Activated CD8-positive, alpha-beta memory T cell treated with anti-CD3 and anti-CD28 coated beads, Interleukin-2, amount 10 ng/mL, durations not matched to agents 7 days and 5 days (primary cell): ENCODE data around the gene ADA. TPM values are rescaled to one million over a fixed set of nuclear protein-coding genes. Genes with fewer than 3 reads are reported as not detected.

Experiments used
- ATAC-seq: fragments of 150-1000 bp; cut with Tn5 transposase; one replicate; pipeline ENCODE4 v1.10.0; 2021; ENCODE audit warnings: moderate library complexity
- CTCF ChIA-PET: fragments of 350-600 bp; sonication (Branson Sonifier 250); formaldehyde crosslinking; loops from one replicate; lab custom pipeline; 2021; ENCODE audit warnings: antibody characterized with exemption; lab: Charles Lee
- DNase-seq: peaks from one replicate; pipeline ENCODE4 v3.0.0-alpha.2; 2020
- H3K27ac Mint-ChIP-seq: one replicate; pipeline ENCODE4 v1.8.0; 2021; ENCODE audit warnings: mild to moderate bottlenecking, mixed read lengths
- H3K27me3 Mint-ChIP-seq: one replicate; pipeline ENCODE4 v1.8.0; 2021; ENCODE audit warnings: mixed read lengths
- H3K36me3 Mint-ChIP-seq: one replicate; pipeline ENCODE4 v1.8.0; 2021; ENCODE audit warnings: mild to moderate bottlenecking, mixed read lengths
- H3K4me1 Mint-ChIP-seq: one replicate; pipeline ENCODE4 v1.8.0; 2021; ENCODE audit warnings: mixed read lengths
- H3K4me3 Mint-ChIP-seq: one replicate; pipeline ENCODE4 v1.8.0; 2021; ENCODE audit warnings: mild to moderate bottlenecking, moderate library complexity, mixed read lengths
- H3K9me3 Mint-ChIP-seq: one replicate; pipeline ENCODE4 v1.8.0; 2022; ENCODE audit warnings: low read depth, mixed read lengths
- total RNA-seq, 2 experiments: library from RNA; stranded (reverse); gene quantifications; one replicate each; pipeline ENCODE4 v1.2.3, GENCODE V29; 2021

ADA gene
- total RNA-seq, 2 experiments from 2014 or later, result 81.4 to 114 TPM

GRCh38 chr20:44585057-44585963 is 66.2 kb downstream of the ADA start:
- DNase-seq, result no peak
- H3K27ac Mint-ChIP-seq, result no peak overlapping the region
- ATAC-seq, result no peak
- no peaks in the 10 kb centered on the region for H3K9me3 Mint-ChIP-seq
- peaks cover 15% of the 10 kb centered on the region for H3K4me1 Mint-ChIP-seq
- H3K27me3 Mint-ChIP-seq, result peaks cover 5% of the 10 kb centered on the region
- no peaks in the 10 kb centered on the region for H3K36me3 Mint-ChIP-seq
- no peak overlapping the region for H3K4me3 Mint-ChIP-seq
- CTCF ChIA-PET, result interaction anchor here (1.1 kb wide), 1 partner anchor 12 kb away, joined by 3 read pairs; no protein-coding TSS in a partner anchor

- no peak for ATAC-seq
- Mint-ChIP-seq H3K9me3 (no peaks in the 10 kb centered on the region), H3K4me3 (no peak overlapping the region), H3K36me3 (no peaks in the 10 kb centered on the region), H3K27me3 (peaks cover 5% of the 10 kb centered on the region), H3K27ac (no peak overlapping the region), H3K4me1 (peaks cover 15% of the 10 kb centered on the region)
- DNase-seq, result no peak
- CTCF ChIA-PET, result no interaction called here
Measured at GRCh38 chr20:44584162-44584561, 67.3 kb downstream of the ADA start.

DNA sequence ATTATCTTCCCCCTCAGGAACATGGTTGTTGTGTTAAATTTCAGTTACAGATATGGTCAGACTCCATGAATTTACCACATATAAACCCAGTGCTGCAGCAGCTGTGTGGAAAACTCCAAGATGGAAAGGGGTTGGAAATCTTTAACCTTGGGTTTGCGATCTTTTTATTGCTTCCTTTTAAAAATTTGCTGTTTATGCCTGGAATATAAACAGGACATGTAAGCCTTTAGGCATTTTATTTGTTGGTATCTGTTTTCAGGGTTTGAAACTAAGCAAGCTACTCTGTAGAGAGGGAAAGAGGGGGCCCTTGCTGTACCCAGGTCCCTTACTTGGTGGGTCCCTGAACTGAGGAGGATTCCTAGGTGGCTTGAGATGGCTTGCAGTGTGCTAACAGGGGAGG is 68.3 kb downstream of the ADA start:
- Mint-ChIP-seq H3K27ac (no peak overlapping the region), H3K4me3 (no peak overlapping the region), H3K9me3 (no peaks in the 10 kb centered on the region), H3K27me3 (peaks cover 7% of the 10 kb centered on the region), H3K4me1 (peaks cover 16% of the 10 kb centered on the region), H3K36me3 (no peaks in the 10 kb centered on the region)
- DNase-seq (no peak), ATAC-seq (no peak)
- CTCF ChIA-PET, result interaction anchor here (1.2 kb wide), 1 partner anchor 23 kb away, joined by 3 read pairs; no protein-coding TSS in a partner anchor

- Mint-ChIP-seq H3K4me1 (peaks cover 16% of the 10 kb centered on the region), H3K27ac (no peak within 1 kb of the TSS), H3K27me3 (peaks cover 2% of the 10 kb centered on the region), H3K36me3 (no peaks in the 10 kb centered on the region), H3K9me3 (no peaks in the 10 kb centered on the region), H3K4me3 (no peak within 1 kb of the TSS)
- no peak for ATAC-seq
- CTCF ChIA-PET, result interaction anchor here (0.7 to 1.2 kb wide), 2 partner anchors 8 to 22 kb away, joined by 3 read pairs; no protein-coding TSS in a partner anchor
- DNase-seq, result no peak
Measured at GRCh38 chr20:44582311-44583025, 69.0 kb downstream of the ADA start, which contains the start of gene PKIG. Gene PKIG (plus strand): TSS chr20:44582579. CDS start chr20:44614557, 31,978 bp downstream.

DNA sequence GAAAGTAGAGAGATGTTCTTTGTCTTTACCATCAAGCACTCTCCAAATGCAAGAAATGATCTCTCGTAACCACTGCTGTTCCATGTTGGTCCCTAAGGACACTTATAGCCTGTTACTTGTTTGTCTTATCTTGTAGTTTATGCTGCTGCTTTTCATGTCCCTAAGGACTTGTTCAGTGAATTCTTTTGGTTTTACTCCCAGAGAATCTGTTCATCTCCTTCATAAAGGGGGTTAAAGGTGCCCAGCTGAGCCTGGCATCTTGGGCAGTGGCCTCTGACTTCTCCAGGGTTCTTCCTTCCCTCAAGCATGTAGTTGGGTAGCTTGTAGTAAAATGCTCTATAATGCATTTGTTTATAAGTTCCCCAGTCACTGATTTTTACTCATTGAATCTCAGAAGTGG is 70.0 kb downstream of the ADA start:
- CTCF ChIA-PET, result no interaction called here
- DNase-seq (no peak), ATAC-seq (no peak)
- Mint-ChIP-seq H3K27ac (no peak overlapping the region), H3K27me3 (peaks cover 2% of the 10 kb centered on the region), H3K9me3 (no peaks in the 10 kb centered on the region), H3K4me1 (peaks cover 26% of the 10 kb centered on the region), H3K36me3 (no peaks in the 10 kb centered on the region), H3K4me3 (no peak overlapping the region)

GRCh38 chr20:44580581-44581268 is 70.8 kb downstream of the ADA start:
- H3K9me3 Mint-ChIP-seq, result no peaks in the 10 kb centered on the region
- CTCF ChIA-PET, result interaction anchor here (0.8 kb wide), 1 partner anchor 105 kb away, joined by 3 read pairs; no protein-coding TSS in a partner anchor
- H3K4me3 Mint-ChIP-seq, result no peak overlapping the region
- no peak overlapping the region for H3K27ac Mint-ChIP-seq
- H3K27me3 Mint-ChIP-seq, result peaks cover 2% of the 10 kb centered on the region
- DNase-seq (no peak), ATAC-seq (no peak)
- peaks cover 28% of the 10 kb centered on the region for H3K4me1 Mint-ChIP-seq
- no peaks in the 10 kb centered on the region for H3K36me3 Mint-ChIP-seq

DNA sequence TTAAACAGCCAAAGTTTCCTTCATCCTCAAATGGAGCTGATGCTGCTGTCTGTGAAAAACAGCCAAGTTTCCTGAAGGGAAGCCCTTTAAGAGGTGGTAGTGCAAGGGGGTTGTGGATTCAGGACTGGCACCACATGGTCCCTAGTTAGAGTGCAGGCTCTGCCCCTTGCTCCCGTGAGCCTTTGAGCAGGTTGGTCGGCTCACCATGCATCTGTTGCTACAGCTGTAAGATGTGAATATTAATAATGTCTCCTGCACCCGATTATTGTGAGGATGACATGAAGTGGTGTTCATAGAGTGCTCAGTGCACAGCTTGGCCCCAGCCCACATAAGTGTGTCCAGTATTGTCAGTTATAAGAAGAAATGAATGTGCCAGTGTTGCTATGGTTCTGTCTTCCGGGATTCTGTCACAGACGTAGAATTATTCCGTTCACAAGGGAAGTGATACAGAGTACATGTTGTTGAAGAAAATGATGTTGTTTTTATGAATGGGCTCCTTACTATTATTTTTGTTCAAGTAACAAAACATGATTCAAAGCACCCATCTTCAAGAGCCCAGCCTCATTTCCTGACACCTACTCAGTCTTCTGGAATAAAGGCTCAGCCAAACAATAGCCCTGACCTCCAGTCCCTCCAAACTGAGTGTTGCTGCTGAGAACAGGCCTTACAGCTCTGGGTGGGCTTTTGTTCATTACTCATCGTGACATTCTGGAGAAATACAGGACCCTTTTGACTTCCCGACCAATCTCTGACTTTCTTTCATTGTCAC is 72.0 kb downstream of the ADA start:
- no peaks in the 10 kb centered on the region for H3K9me3 Mint-ChIP-seq
- no peaks in the 10 kb centered on the region for H3K36me3 Mint-ChIP-seq
- peaks cover 2% of the 10 kb centered on the region for H3K27me3 Mint-ChIP-seq
- ATAC-seq, result no peak
- DNase-seq, result no peak
- H3K4me3 Mint-ChIP-seq, result no peak overlapping the region
- peaks cover 27% of the 10 kb centered on the region for H3K4me1 Mint-ChIP-seq
- CTCF ChIA-PET, result no interaction called here
- no peak overlapping the region for H3K27ac Mint-ChIP-seq

DNA sequence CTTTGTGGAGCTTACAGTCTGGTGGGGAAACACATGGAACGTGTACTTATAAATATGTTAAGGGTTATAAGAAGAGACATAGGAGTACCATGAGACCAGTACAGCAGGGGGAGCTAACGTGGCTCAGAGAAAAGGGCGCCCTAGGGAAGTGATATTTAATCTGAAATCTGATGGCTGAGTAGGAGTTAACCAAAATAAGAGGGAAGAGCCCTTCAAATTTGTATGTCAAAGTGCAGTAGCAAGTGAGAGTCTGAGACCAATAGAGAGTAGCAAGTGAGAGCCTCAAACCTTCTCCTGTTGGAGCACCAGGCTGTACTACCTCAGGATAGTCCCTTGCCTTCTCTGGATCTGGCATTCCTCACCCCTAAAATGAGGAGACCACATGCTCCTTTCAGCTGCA is 75.2 kb downstream of the ADA start:
- H3K27ac Mint-ChIP-seq, result no peak overlapping the region
- peaks cover 2% of the 10 kb centered on the region for H3K27me3 Mint-ChIP-seq
- peaks cover 27% of the 10 kb centered on the region for H3K4me1 Mint-ChIP-seq
- H3K36me3 Mint-ChIP-seq, result no peaks in the 10 kb centered on the region
- no peak overlapping the region for H3K4me3 Mint-ChIP-seq
- CTCF ChIA-PET, result interaction anchor here (2.5 kb wide), 1 partner anchor 107 kb away, joined by 8 read pairs; no protein-coding TSS in a partner anchor
- ATAC-seq (no peak), DNase-seq (no peak)
- H3K9me3 Mint-ChIP-seq, result no peaks in the 10 kb centered on the region

DNA sequence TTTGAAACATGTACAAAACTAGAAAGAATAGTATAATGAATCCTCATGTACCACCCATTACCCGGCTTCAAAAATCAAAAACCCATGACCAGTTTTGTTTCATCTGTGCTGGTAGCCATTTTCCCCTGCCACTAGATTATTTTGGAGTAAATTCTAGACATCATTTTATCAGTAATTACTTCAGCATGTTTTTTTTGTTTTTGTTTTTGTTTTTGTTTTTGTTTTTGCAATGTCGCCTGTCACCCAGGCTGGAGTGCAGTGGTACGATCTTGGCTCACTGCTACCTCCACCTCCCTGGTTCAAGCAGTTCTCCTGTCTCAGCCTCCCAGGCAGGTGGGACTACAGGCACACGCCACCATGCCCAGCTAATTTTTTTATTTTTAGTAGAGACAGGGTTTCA is 77.1 kb downstream of the ADA start:
- no peaks in the 10 kb centered on the region for H3K36me3 Mint-ChIP-seq
- CTCF ChIA-PET, result no interaction called here
- peaks cover 21% of the 10 kb centered on the region for H3K4me1 Mint-ChIP-seq
- peaks cover 2% of the 10 kb centered on the region for H3K27me3 Mint-ChIP-seq
- H3K9me3 Mint-ChIP-seq, result no peaks in the 10 kb centered on the region
- ATAC-seq (no peak), DNase-seq (no peak)
- no peak overlapping the region for H3K4me3 Mint-ChIP-seq
- H3K27ac Mint-ChIP-seq, result no peak overlapping the region

GRCh38 chr20:44573501-44573869 is 78.0 kb downstream of the ADA start:
- DNase-seq, result no peak

GRCh38 chr20:44572551-44573500 is 78.7 kb downstream of the ADA start:
- H3K27ac Mint-ChIP-seq, result no peak overlapping the region
- CTCF ChIA-PET, result no interaction called here
- no peaks in the 10 kb centered on the region for H3K36me3 Mint-ChIP-seq
- ATAC-seq (no peak), DNase-seq (no peak)
- H3K4me3 Mint-ChIP-seq, result no peak overlapping the region
- H3K27me3 Mint-ChIP-seq, result no peaks in the 10 kb centered on the region
- H3K4me1 Mint-ChIP-seq, result peaks cover 20% of the 10 kb centered on the region
- H3K9me3 Mint-ChIP-seq, result no peaks in the 10 kb centered on the region

More at GRCh38 chr20:44573501-44573869, 78.0 kb downstream of the ADA start:
- peaks cover 21% of the 10 kb centered on the region for H3K4me1 Mint-ChIP-seq
- H3K36me3 Mint-ChIP-seq, result no peaks in the 10 kb centered on the region
- H3K9me3 Mint-ChIP-seq, result no peaks in the 10 kb centered on the region
- no peak overlapping the region for H3K27ac Mint-ChIP-seq
- no peak for ATAC-seq
- peaks cover 1% of the 10 kb centered on the region for H3K27me3 Mint-ChIP-seq
- no peak overlapping the region for H3K4me3 Mint-ChIP-seq
- CTCF ChIA-PET, result no interaction called here
